ENCODE results near the gene ENOX1.
A peak's percentile ranks its signal among the peaks of the same experiment; 100 is the strongest.
"Not testable (repeated sequence)": the region's sequence is repeated elsewhere in the genome, so short reads cannot be mapped to it uniquely, and the experiment has no call there.

Gene ENOX1

DNA sequence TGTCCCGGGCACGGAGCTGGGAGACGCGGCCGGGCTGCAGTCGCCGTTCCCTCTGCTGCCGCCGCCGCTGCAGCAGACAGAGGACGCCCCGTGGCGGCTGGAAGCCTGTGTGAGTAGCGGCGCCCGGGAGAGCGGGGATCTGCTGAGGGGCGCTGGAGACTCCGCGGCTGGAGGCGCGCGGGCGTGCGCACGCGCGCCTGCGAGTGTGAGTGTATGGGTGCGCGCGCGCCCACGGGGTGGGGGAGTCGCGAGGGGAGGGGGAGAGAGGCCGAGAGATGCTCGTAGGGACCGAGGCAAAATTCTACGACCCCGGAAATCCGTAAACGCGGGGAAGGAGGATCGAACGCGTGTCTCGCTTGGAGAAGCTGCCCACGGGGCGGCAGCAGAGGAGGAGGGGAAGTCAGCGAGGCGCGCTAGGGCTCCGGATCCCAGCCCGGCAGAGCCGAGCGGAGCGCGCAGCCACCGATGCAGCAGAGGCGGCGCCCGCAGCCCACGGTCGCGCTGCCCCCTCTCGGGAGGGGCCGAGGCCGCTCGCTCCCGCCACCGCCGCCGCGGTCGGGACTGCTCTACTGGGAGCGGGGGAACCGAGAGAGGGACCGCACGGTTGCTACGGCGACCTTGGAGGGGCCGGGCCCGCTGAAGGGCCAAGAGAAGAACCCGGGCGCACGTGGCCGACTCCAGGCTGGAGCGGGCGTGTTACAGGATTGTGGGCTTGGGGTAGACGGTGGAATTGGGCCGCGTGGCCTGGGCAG, at the start of gene ENOX1:
TSS of gene ENOX1 (minus strand) at position 207 of the 752 bp plus-strand sequence.
- no peak for FAIRE-seq

DNA sequence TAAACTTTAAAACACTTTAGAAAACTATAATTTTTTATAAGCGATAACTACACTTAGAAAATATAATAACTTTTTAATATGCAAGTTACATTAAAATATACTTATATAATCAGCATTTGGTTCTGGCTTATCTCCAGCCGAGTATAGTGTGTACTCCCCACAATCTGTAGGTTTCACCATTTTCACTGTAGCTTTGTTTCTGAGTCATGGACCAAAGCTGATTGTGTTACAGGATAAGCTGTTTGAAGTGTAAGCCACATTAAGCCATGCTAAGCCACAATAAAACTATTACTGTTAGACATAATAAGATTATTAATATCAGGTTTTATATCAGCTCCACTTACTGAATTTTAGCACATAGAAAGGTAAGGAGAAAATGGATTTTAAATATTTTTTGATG, 48.9 kb upstream of the ENOX1 start:
- no peak for FAIRE-seq

DNA sequence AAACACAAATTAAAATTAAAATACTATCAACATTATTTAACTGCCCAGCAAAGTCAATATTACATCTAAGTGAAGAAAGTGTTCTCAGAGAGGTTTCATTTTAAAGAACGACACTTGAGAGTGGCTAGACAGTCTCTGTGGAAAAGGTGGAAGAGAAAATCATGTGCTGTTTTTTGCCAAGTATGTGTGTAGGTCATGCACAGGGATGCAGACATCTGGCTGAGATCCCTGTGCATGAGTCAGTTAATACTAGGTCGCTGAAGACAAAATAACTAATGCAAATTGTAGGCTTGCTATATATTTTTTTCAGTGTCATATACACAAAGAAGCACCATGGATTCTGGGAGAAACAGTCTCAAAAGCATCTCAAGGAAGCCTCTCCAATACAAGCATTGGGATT, 44.3 kb upstream of the ENOX1 start:
- no peak for FAIRE-seq

DNA sequence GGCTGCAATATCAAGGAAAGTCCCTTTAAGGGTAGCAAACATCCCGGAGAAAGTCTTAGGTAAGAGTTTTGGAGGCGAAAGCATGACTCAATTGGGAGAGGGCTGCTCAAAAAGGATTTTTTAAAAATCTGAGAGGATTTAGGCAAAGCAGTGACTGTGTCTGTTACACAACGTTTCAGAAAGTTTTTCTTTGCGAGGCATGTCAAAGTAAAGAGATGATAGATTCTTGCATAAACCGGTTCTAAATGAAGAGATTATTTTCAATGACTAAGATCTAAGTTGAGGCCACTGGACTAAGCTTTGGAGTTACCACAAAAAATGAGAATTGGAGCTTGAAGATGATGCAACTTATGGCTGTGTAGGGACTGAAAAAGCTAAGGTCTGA, 43.7 kb upstream of the ENOX1 start:
- FAIRE-seq = no peak

DNA sequence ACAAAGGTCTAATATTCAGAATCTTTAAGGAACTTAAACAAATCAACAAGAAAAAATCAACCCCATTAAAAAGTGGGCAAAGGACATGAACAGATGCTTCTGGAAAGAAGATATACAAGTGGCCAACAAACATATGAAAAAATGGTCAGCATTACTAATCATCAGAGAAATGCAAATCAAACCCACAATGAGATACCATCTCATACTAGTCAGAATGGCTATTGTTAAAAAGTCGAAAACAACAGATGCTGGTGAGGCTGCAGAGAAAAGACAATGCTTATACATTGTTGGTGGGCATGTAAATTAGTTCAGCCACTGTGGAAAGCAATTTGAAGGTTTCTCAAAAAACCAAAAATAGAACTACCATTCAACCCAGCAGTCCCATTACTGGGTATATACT, 37.9 kb upstream of the ENOX1 start:
- FAIRE-seq = not testable (repeated sequence)

DNA sequence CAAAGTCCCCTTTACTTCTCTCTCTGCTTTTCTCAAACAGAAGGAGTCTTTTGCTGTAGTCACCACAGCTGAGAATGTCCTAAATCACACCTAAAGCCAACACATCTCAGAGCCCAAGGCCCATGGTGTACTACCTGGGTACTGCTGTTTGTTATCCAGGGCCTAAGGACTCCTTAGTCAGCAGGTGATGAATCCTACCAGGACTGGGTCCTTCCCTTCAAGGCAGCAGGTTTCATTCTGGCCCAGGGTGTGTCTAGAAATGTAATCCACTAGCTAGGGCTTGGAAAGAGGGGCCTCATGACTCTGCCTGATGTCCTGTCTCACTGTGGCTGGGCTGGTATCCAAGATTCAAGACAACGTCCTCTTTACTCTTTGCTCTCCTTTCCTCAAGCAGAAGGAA, 36.2 kb upstream of the ENOX1 start:
- FAIRE-seq = no peak

DNA sequence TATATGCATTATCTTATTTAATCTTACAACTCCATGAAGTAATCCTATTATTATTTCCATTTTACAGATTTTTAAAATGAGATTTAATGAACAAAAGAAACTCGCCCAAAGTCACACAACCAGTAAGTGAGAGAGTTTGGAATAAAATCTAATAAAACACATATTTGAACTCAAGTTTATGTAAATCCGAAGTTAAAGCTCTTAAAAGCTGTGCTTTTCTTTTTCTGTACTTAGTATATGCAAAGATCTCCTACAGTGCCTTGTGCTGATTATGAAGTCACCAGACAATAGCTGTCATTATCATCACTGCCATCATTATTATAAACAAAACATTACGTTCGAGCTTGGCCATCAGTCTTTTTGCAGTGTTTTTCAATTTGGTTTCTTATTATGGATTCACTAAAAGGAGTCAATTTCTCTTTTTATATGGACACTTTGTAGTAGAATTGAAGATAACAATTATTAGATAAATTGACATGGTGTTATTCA, 29.7 kb upstream of the ENOX1 start:
- no peak for FAIRE-seq

DNA sequence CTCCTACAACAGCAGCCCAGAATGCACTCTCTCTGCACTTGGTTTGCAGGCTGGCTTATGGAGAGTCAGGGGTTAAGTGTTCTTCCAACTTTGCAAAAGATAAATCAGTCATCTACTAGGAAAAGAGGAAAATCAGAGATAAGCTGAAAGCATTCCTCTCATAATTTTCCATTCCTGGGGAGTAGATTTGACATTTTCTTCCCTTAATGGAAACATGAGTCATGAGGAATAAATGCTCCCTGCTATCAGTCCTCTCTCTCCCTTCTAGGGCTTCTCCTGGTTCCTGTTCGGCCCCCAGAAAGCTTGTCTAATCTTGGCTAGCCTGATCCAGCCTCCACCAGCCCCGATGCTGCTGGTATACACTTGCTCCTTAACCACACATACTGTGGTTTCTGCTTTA, 28.4 kb upstream of the ENOX1 start:
- no peak for FAIRE-seq

DNA sequence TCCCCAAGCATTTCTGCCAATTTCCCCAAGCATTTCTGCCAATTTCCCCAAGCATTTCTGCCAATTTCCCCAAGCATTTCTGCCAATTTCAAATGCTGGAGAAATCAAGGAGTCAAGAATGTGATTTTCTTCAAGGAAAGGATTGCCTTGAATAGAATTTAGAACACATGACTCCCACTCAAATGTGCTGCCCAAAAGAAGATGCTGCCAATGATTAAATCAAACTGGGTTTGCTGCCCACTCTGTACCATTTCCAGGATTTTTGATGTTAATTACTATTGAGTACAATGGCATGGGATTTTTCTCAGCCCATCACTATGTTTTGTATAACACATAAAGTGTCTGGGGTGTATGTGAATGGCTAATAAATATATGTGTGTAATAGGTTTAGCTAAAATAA, 21.9 kb upstream of the ENOX1 start:
- FAIRE-seq = no peak

DNA sequence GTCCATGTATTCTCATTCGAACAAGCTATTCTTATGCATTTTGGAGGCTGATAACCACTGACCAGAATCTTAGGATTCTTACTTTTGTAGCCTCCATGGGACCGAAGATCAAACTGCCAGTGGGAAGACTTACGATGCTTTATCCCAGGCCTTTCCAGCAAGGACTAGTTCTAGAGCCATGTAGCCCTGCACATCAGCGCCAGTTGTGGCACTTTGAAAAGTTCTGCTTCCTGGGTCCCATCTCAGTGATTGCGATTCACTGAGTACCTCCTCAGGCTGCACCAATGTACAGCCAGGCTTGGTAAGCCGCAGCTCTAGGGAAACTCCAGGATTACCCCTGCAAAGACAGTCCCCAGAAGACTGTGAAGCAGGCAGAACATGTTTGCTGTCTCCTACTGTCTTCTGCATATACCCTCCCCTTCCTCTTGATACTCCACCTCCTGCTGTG, 18.9 kb upstream of the ENOX1 start:
- FAIRE-seq = no peak

DNA sequence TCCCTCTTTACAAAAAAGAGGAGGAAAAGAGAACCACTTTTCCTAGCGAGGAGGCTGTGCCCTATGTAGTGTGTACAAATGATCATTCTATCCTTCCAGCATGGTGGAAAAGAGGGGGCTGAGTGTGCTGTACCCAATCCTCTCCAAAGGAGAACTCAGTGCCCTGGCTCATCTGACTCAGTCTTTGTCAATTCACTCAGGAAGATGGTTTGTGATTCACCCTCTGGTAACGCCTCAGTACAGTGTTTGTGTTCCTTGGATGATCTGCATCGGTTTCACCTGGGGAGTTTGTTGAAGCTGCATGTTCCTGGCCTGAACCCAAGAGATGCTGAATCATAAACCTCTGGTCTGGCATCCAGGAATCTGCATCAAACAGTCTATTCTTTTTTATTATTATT, 18.3 kb upstream of the ENOX1 start:
- FAIRE-seq = no peak

DNA sequence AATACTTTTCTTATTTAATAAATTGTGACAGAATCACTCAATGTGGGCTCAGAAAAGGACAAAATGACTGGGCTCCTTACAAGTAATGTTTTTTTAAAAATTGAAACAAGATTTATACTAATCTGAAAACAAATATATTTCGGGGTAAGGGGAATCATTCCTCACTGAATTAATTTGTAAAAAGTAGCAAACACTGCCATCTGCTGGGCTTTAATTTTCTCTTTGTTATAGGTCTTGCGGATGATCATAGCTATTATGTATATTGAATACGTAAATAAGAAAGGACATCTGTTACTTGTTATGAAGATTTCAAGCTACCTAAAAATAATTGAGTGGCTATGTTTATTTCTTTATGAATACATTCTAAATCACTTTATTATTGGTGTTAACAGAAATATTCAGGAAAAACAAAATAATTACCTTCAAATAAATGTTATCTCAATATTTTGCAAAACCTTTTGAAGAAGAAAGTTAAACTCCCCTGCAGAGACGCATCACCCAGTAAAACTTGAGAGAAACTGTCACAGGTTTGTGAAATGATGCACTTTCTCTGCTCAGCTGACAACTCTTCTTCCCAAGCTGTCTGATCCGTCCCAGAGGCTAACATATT, 17.8 kb upstream of the ENOX1 start:
- FAIRE-seq = peak; percentile 92

DNA sequence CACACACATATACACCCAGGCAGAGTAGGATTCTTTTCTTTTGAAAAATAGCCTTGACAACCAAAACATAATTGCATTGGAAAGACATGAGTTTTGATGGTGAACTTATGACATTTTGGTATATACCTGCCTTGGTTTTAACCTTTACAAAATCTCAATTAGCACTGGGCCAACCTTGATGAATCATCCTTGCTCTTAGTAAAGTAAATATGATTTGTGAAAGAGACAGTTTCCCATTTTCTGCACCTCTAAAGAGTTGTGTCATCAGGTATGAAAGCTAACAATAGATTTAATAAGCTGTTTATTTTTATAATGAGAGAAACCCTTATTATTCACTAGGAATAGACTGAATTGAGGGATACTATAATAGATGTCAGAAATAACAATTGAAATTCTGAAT, 15.7 kb upstream of the ENOX1 start:
- FAIRE-seq = no peak

DNA sequence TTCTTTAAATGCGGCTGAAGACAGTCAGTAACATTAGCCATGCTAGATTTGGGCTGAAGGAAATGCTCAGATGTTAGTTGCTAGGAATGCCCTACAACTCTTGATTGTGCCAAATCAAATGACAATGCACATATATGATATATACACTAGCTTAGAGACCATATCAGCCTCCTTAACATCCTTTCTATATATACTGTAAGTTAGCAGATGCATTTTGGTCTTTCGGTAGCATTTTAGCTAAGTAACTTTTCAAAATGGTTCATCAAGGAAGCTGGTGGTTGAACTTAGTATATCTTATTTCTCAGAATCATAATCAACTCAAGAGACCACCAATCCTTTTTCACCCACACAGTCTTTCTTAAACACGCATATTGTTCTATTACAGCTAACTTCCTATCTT, 14.1 kb upstream of the ENOX1 start:
- FAIRE-seq = no peak

DNA sequence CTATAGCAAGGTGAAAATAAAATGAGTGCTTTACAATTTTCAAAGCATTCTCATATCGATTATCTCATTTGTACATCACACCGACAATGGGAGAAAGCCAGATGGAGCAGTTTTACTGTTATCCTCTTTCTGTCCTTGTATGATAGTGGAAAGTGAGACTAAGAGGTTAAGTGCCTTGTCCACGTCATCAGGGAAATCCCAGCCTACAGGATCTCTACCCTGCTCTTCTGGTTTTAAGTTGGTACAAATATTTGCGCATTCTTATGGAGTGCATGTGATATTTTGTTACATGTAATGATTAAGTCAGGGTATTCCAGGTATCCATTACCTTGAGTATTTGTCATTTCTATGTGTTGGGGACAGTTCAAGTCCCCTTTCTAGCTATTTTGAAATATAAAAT, 12.4 kb upstream of the ENOX1 start:
- FAIRE-seq = no peak

DNA sequence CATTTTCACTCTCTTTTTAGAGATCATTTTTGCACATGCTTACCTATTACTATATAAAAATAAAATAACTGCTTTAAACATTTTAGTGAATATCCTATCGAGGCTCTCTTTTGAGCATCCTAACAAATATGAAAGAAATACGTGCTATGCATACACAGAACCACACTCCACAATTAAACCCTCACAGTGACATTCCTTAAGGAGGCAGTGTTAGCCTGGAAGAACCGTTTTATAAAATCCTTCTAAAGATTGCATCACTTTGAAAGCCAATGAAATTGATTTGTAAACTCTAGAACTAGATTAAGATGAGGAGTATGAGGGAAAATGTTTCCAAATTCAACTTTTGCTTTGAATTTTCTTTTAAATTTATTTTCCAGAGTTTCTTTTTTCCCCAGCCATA, 11.1 kb upstream of the ENOX1 start:
- no peak for FAIRE-seq

DNA sequence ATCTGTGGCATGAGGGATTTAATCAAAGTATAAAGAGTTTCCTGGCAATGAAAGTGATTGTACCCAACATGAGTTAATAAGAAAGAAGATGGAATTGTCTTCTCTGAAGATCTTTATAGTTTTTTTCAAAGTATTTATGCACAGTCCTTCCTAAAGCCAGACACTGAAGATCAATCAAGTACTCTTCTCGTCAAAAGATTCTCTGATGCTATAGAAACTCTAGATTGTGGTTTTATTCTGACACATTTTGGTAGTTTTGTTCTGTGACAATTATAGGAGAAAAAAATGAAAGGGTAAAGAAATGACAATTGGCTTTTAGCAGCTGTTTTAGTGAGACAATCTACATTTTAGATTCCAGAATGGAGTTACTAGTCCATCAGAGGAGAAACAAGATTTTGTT, 10.4 kb upstream of the ENOX1 start:
- FAIRE-seq = no peak

DNA sequence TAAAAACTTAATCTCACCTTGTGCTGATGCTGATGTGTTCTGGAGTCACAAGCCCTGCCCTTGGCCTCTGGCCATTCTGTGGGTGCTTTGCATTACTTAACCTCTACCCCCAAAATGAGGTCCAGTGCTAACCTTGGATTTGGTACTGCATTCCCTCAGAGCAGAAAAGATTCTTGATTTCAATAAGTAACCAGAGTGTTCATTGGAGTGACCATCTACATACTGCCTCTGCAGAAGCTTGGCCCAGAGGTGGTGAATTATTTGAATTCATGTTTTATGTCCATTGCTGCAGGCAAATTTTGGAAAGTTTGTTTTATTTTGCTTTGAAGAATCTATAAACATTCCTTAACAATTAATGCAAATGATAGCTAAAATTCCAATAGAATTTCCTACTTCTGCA, 7.6 kb upstream of the ENOX1 start:
- no peak for FAIRE-seq

DNA sequence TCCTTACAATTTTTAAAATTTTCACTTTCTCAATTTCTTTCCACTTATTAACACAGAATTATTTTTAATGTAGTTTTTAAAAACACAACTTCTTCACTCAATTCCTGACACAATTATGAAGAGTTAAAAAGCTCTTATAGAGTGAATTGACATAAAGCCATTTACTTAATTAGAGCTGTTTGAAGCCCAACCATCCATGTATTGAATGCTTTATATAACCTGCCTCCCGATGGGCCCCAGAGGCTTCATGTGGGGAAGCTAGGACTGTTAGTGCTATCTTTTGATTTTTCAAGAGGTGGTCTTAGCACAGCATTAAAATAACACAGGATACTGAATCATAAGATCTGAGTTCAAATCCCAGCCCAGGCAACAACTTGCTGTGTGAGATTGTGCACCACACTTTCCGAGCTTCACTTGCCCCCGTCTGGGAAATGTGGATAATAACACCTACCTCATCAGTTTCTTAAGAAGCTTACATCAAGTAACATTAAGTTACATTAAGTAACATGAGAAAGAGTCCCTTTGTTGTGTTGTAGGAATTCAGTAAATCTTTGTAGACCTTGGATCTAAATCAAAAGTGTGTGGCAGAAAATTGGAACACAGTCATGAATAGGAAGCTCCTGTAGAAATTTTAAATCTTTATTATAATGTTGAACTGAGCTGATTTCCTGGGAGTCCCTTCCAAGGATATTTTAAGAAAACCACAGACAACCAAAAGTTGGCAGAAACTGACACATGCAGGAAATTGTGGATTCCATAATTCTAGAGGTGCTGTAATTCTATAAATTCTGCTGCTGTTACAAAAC, 5.5 kb upstream of the ENOX1 start:
- FAIRE-seq = no peak

DNA sequence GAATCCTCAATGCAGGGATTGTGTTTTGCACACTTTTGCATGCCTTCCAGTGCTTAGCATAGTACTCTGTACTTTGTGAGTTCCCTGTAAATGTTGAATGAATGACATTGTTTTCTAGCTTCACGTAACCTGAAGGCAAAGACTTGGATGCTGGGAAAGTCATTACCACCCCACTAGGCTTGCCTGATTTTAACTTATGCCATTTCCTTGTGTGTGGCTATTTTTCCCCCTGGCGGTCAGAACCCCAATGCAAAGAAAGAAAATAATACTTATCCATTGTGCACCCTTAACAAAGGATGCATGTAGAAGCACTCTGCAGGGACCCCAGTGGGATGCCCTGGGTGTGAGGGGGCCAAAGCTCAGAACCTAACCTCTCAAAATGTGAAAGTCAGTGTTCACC, 1.2 kb upstream of the ENOX1 start:
- no peak for FAIRE-seq

DNA sequence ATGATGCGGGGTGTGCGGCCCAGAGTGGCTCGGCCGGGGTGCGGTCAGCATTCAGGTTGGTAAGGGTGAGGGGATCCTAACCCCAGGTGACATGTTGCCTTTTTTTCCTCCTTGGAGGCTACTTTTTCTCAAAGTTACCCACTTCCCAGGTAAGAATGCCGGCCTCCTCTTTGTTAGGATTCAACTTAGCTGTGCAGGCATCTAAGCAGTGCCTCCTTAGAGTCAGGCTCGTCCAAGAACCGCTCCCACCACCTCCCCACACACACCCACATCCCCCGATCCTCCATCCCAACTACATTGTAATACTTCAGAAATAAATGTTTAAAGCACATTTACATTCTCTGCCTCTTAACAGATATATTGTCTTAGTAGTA, 733 bp upstream of the ENOX1 start:
- FAIRE-seq = no peak

DNA sequence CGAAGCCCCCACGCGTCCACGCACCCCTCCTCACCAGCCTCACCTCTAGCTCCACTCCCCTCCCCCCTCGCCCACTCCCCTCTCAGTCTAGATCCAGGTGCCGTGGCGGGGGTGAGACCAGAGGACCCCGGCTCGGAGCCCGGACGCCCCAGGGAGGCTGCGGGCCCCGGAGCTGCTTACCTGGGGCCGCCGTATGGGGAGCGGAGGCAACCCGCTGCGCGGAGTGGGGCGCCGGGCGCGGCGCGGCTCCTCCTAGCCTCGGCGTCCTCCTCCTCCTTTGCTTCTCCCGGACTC, 353 bp downstream of the ENOX1 start:
- FAIRE-seq = no peak

DNA sequence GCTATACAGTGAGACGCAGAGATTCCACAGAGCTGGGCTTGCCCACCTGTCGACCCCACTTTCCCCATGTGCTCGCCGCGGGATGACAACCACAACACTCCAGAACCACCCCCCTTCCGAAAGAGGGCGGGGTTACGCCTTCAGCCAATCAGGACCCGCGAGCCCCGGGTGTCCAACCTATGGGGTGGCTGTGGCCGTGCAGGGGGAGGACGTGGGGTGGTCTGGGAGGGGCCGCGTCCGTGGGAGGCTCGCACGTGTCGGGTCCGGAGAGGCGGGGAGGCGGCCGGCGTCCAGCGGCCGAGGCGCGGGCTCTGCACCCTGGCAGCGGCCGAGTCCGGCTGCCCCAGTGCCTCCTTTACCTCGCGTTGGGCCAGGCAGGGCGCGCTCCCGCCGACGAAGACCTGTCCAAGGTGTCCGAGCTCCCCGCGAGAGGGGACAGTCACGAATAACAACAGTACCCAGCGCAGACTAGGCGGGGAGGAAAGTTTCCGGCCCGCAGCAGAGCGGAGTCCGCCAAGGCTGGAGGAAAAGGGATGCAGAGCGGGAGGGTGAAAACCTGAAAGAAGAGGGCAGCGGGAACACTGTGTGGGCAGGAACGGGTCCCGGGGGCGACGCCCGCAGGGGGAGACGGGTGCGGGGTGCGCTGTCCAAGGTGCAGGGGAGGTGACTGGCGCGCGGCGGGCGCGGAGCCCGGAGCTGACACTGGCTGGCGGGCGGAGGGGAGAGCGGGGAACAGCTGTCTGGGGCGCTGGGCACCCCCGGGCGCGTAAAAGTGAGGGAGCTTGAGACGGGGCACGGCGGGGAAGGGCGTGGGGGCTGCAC, 911 bp downstream of the ENOX1 start:
- no peak for FAIRE-seq

Measured in G401.6 (cell line).